Measurements from ENCODE around the gene STPG3. TPM values are rescaled to one million over a fixed set of nuclear protein-coding genes. Genes with fewer than 3 reads are reported as not detected.

Gene STPG3
- total RNA-seq: under 1 TPM in 1 of 2 donors, not detected in 1; 0.59 TPM
- long read RNA-seq: 0 reads

DNA sequence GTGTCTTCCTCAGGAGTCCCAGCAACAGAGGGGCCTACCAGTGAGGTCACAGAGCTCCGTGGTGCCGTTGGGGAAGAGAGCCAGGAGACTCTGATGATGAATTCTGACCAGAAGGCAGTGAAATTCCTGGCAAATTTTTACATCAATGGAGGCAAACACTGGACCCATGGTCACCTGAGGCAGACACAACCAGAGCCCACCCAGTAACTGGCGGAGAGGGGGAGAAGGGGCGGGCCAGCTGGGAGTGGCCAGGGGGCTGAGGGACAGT lies at the start of gene STPG3:
Gene STPG3 (plus strand): TSS at position 93 of the 268 bp plus-strand sequence. CDS start 1 bp downstream, at position 94.
- DNase-seq: no peak
- no peak for ATAC-seq
- intact Hi-C loops (cut with DNase I): no loop called here

DNA sequence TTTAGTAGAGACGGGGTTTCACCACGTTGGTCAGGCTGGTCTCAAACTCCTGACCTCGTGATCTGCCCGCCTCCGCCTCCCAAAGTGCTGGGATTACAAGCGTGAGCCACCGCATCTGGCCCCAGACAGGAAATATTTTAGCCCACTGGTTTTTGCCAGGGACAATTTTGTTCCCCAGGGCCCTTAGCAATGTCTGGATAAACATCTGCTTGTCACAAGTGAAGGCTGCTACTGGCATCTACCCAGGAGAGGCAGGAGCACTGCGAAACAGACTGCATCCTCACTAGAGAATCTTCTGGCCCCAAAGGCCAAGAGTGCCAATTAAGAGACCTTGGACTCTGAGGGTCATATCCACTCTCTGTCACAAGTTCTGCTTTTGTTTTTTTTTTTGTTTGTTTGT lies 48.1 kb upstream of the STPG3 start:
- ATAC-seq (no peak), DNase-seq (no peak)
- intact Hi-C loops (cut with DNase I): no loop called here

DNA sequence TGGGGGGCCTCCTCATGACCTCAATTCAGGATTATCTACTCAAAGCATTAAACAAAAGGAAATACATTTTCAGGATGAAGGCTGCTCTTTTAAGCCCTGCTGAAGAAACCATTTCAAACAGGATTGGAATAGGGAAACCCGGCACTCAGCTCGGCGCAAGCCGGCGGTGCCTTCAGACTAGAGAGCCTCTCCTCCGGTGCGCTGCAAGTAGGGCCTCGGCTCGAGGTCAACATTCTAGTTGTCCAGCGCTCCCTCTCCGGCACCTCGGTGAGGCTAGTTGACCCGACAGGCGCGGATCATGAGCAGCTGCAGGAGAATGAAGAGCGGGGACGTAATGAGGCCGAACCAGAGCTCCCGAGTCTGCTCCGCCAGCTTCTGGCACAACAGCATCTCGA lies 46.4 kb upstream of the STPG3 start:
- DNase-seq: no peak
- intact Hi-C loops (cut with DNase I): no loop called here
- ATAC-seq: no peak

DNA sequence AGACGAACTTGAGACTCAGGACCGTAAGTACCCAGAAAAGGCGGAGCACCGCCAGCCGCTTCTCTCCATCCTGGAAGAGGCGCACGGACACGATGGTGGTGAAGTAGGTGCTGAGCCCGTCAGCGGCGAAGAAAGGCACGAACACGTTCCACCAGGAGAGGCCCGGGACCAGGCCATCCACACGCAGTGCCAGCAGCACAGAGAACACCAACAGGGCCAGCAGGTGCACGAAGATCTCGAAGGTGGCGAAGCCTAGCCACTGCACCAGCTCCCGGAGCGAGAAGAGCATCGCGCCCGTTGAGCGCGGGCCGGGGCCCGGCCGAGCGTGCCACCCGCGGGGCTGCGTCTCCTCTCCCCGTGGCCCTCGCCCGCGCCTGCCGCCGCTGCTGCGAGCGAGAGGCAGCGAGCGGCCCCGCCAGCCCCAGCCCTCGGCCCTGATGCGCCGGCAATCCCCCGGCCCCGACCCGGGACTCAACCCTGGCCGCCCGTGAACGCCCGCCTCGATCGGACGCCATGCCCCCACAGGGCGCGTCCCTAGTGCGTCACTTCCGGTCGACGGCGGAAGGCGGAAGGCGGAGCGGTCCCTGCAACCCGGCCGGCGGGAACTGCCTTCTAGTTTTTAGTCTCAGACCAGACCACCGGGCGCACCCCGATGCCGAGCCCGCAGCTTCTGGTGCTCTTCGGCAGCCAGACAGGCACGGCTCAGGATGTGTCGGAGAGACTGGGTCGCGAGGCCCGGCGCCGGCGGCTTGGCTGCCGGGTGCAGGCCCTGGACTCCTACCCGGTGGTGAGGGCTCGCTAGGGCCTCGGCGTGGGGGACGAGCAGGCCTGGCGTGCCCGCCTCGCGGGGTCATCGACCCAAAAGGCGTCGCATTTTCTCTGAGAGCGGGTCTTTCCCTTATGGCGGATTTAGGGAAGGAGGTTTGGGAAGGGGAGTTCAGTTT lies 45.7 kb upstream of the STPG3 start, which contains the start of the genes NDOR1 and TMEM203:
Gene NDOR1 (plus strand): TSS at position 575 of the 944 bp plus-strand sequence. CDS start 78 bp downstream, at position 653.
Gene TMEM203 (minus strand): TSS at position 523 of the 944 bp plus-strand sequence. CDS start 234 bp downstream, at position 289.
- intact Hi-C loops (cut with DNase I): no loop called here
- peak; percentile 72 to 76 for ATAC-seq
- DNase-seq: peak; percentile 94

DNA sequence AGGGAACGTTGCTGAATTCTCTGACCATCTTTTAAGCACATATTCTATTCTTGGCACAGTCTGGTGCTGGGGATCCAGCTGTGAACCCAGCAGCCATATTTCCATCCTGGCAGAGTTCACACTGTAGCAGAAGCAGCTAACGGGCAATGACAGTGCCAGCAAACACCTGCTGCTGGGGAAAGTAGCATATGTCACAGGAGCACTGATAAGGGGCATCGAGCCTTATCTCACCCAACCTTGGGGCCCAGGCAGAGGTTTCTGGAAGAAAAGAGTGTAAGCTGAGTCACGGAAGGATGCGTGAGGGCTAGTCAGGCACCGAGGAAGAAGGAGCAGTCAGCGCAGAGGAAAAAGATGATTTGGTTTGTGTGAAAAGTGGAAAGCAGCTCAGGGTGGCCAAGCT lies 44.5 kb upstream of the STPG3 start:
- DNase-seq (no peak), ATAC-seq (no peak)
- intact Hi-C loops (cut with DNase I): no loop called here

DNA sequence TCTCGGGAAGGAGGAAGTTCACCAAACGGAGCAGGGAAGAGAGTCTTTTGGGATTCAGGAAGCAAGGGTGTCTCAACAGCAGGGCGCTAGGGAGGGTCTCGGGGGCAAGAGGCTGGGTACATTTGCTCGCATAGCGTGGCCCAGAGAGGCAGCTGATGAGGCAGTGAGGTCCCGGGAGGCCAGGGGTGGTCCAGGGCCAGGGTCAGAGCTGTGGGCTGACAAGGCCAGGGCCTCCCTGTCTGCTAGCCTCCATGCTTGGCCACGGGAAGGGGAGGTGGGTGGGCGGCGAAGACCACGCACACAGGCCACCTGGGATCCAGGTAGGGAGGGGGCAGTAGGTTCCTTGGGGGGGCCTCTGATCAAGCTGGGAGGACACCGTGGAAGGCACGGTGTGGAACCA lies 39.6 kb upstream of the STPG3 start:
- intact Hi-C loops (cut with DNase I): no loop called here
- DNase-seq: no peak
- ATAC-seq: no peak

DNA sequence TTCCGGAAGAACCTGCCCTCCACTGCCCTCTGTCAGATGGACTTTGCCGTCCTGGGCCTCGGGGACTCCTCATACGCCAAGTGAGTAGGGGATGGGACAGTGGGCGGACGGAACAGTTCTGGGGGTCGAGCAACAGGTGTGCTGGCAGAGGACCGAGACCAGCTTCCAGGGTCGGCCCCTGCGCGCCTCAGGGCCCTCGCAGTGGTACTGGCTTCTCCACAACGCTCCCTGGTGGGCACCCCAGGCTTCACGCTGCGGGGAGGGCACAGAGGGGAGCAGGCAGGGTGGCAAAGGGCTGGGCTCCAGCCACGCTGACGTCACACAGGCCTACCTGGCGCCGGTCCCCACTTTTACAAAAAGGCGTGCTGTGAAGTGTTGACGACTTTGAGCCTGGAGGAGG lies 38.6 kb upstream of the STPG3 start:
- no peak for DNase-seq
- intact Hi-C loops (cut with DNase I): no loop called here
- no peak for ATAC-seq

DNA sequence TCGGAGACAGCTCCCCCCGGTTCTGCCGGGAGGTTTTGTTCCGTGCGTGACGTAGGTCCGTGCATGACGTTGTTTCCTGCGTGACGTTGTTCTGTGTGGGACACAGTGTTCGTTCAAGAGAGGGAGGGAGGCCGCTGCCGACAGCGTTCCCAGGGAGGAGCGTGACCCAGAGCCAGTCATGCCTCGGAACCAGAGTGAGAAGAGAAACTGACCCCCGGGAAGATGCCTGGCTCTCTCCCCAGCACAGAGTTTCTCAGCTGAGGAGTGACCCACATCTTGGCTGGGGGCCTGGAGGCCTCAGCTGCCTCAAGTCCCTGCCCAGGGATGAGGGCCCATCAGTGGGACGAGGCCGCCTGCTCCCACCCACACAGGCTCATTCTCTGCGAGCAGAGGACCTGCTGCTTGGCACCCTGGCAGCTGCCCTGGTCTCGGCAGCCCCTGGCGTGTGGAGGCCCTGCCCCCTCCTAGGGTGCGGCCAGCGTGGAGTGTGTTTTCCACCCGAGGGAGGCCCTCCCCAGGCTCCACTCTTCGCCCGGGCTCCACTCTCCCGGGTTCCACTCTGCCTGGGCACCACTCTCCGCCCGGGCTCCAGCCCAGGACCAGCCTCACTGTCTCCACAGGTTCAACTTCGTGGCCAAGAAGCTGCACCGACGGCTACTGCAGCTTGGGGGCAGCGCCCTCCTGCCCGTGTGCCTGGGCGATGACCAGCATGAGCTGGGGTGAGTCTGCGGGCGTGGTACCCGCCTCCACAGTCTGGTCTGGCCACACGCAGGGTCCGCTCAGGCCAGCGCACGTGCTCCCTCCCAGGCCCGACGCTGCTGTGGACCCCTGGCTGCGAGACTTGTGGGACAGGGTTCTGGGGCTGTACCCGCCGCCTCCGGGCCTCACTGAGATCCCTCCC lies 37.7 kb upstream of the STPG3 start:
- DNase-seq (no peak), ATAC-seq (no peak)
- intact Hi-C loops (cut with DNase I): no loop called here

DNA sequence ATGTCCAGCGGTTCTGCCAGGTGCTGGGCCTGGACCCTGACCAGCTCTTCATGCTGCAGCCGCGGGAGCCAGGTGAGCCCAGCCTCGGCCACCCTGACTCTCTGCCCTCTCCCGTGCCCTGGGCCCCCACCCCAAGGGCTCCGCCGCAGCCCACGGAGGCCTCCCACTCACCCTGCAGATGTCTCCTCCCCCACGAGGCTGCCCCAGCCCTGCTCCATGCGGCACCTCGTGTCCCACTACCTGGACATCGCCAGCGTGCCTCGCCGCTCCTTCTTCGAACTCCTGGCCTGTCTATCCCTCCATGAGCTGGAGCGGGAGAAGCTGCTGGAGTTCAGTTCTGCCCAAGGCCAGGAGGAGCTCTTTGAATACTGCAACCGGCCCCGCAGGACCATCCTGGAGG lies 36.5 kb upstream of the STPG3 start:
- ATAC-seq (no peak), DNase-seq (no peak)
- intact Hi-C loops (cut with DNase I): no loop called here

DNA sequence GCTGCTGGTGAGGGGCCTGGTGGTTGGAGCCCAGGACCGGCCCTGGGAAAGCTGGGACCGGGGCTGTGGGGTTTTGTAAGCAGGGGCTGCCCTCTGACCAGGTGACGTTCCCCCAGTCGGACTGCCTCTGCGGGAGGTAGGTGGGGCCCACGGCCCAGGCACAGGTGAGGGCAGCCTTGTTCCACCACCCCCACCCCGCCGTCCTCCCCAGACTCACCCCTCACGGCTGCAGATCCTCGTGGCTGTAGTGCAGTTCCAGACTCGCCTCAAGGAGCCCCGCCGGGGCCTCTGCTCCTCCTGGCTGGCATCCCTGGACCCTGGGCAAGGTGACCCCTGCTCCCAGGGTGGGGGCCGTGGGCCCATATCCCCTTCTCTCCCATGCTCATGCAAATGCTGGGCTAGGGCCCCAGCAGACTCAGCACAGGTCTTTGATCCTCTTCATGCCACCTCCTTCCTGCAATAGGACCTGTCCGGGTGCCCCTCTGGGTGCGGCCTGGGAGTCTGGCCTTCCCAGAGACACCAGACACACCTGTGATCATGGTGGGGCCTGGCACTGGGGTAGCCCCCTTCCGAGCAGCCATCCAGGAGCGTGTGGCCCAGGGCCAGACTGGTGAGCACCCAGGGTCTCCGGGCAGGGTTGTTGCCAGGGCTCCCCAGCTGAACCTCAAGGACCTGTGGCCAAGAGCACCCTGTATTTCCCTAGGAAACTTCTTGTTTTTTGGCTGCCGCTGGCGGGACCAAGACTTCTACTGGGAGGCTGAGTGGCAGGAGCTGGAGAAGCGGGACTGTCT lies 35.7 kb upstream of the STPG3 start:
- no peak for DNase-seq
- ATAC-seq: no peak
- intact Hi-C loops (cut with DNase I): no loop called here

DNA sequence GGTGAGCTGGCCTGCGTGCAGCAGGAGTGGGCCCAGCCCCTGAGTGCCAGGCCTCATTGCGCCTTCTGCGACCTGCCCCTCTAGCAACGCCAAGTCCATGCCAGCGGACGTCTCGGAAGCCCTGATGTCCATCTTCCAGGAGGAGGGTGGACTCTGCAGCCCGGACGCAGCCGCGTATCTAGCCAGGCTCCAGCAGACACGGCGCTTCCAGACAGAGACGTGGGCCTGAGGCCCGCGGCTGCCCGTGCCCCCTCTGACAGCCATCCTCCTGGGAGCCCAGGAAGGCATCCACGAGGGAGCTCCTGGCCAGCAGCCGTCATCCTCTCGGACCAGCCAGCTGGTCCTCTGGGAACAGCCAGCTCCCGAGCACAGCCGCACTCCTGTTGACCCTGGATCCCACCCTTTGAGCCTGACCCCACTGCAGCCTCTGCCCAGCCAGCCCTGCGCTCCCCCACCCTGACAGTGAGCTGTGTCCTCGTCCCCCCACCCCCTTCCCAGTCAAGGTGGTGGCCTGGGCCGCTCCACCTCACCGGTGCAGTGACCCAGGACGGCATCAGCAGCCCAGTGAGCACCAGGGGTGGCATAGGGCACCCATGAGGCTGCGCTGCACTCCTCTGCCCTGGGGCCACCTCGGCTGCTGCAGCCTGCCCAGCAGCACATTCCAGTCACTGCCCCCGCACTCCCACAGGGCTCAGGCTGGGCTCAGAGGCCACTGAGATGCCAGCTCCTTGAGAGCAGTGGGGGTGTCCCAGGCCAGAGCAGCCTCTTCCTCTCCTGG lies 34.7 kb upstream of the STPG3 start:
- intact Hi-C loops (cut with DNase I): no loop called here
- no peak for DNase-seq
- ATAC-seq: no peak

DNA sequence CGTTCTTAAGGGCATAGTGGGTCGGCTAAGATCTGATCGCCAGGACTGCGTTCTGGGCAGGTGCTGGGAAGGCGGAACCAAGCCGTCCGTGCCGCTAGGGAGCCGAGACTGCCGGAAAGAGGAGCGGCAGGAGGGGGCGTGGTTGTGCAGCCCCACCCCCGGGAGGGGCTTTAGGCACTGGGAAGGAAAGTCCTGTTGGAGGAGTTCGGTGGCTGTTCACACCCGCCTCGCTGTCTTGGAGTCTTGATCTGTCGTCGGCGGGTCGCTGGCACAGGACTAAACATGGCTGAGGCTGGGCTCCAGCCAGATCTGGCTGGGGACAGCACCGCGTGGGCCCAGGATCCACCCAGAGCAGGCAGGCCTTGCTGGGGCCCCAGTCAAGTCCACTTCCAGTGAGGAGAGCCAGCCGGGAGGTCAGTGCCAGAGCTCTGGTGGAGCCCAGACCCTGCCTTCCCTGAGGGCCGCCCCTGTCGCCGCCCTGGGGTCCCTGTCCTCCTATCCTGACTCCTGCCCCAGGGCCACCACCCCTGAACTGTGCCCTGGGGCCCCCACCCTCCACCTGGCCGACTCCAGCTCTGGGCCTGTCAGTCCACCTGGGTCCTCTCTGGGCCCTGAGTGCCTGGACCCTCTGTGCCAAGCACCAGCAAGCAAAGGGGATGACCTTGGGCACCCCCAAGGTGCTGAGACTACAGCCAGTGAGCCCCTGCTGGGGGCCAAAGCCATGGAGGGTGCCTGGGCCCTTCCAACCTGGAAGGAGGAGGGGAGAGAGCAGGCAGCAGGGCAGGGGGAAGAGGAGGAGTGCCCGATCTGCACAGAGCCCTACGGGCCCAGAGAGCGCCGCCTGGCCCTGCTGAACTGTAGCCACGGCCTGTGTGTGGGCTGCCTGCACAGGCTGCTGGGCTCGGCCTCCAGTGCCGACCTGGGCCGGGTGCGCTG lies 33.5 kb upstream of the STPG3 start:
- peak; percentile 33 to 70 for ATAC-seq
- intact Hi-C loops (cut with DNase I): no loop called here
- peak; percentile 69 for DNase-seq

DNA sequence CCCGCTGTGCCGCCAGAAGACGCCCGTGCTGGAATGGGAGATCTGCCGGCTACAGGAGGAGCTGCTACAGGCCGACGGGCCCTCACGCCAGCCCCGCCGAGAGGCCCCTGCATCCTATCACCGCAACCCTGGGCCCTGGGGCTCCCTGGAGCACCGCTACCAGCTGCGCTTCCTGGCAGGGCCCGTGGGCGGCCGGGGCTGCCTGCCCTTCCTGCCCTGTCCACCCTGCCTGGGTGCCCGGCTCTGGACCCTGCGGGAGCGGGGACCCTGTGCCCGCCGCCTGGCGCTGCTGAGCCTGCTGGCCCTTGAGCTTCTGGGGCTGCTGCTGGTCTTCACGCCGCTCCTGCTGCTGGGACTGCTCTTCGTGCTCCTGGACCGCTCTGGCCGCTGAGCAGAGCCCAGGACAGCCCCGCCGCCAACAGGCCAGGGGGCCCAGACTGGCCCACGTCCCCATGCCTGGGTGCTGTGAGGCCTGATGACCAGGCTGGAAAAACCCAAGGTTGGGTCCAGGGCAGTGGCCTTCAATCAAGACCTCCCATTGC lies 32.8 kb upstream of the STPG3 start:
- DNase-seq: no peak
- ATAC-seq: no peak
- intact Hi-C loops (cut with DNase I): no loop called here

DNA sequence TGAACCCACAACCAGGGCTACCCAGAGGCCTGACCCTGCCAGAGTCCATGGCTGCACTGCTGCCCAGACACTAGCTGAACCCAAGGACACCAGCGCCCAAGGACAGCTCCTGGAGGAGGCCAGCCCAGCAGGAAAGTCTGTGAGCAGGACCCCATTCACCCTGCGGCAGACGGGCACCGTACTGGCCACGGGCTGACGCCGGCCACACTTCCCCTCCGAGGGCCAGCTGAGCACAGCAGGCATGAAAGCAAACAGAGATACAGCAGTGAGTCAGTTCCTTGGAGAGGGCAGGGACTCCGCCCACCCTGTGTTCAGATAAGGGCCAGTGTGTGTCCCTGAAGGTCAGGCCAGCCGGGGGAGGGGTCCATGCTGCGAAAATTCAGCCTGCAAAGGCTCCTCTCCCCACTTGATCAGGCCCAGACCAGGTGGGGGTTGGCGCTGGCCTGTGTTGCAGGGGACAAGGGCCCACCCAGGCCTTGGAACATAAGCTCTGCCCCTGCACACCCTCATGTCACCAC lies 32.3 kb upstream of the STPG3 start:
- DNase-seq: no peak
- intact Hi-C loops (cut with DNase I): no loop called here
- peak in 1 of 2 donors; percentile 5 for ATAC-seq

DNA sequence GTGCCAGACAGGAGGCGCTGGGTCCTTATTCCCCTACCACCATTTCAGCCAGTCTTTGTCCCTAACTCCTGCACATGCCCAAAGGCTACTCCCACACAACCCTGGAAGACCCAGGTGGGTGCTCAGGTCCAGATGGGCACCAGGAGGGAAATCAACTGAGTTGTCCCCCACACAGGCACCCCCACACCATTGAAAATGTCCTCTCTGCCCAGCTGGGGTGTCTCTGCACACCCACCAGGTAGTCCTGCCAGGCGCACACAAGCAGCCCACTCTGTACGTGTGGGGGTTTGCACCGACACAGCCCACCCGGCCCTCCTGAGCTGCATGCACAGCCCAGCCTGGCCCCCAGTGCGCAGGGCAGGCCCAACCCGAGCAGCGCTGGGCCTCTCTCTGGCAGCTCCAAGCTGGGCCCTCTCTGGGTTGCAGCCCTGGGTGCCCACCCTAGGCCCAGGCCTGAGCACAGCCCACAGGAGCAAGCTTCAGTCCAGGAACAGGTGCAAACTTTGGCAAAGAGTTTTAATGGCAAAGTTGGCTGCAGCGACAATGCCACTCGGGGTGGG lies 31.2 kb upstream of the STPG3 start:
- ATAC-seq: no peak
- DNase-seq: no peak
- intact Hi-C loops (cut with DNase I): no loop called here

DNA sequence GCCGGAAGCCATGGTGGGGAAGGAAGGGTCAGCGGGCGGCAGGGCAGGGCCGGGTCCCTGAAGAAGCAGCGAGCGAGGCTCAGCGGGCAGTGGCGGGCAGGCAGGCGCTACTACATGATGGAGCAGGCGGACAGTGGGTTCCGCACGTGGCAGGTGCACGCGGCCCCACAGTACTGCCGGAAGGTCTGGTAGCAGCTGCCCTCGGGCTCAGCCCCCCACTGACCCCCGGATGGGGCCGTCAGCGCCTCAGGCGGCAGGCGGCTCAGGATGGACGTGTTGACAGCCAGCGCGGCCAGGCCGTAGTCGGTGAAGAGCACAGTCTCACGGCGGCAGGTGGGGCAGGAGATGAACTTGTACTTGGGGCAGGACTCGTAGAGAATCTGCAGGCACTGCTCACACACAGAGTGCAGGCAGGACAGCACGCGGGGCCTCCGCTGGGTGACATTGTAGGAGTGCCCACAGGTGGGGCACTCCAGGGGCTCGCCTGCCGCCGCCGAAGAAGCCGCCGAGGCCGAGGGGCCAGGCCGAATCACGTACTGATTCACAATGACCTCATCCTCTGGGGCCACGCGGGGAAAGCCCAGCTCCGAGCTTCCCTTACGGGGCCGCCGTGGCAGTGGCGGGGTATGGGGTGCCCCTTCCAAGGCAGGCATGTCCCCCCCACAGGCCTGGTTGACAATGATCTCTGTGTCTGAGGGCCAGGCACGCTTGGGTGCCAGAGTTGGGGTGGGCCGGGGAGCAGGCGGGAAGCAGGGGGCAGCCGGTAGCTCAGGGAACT lies 30.6 kb upstream of the STPG3 start:
- ATAC-seq (no peak), DNase-seq (no peak)
- intact Hi-C loops (cut with DNase I): no loop called here
